ENCODE results near the gene PLXNA1.

PLXNA1 gene

DNA sequence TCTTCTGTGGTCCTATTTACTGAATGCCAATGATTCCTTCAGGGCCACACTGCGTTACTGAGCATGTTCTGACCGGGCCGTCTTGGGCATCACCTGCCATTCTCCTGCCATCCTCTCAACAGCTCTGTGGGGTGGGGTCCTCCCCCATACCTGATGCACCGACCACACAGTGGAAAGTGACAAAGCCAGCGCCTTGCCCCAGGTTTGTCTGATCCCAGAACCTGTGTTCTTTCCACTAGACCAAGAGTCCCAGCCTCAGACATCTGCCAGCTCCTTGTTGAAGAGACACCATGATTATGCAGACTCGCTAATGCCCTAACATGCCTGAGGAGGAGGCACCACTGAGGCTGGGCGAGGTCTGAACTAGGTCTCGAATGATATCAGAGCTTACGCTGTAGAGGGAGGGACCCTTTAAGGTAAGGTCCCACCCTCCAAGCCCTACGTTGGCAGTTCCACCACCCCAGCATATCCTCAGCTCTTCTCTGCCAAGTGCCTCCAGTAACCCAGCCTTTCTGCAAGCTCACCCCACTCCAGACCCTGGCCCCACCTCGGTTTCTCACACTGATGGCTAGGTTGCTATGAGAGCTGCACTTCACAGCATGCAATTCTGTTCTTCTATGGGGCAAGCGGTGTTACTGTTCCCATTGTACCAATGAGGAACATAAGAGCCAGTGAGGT lies 29.8 kb upstream of the PLXNA1 start:
- DNase-seq (ENCODE audit: low spot score), result no peak

DNA sequence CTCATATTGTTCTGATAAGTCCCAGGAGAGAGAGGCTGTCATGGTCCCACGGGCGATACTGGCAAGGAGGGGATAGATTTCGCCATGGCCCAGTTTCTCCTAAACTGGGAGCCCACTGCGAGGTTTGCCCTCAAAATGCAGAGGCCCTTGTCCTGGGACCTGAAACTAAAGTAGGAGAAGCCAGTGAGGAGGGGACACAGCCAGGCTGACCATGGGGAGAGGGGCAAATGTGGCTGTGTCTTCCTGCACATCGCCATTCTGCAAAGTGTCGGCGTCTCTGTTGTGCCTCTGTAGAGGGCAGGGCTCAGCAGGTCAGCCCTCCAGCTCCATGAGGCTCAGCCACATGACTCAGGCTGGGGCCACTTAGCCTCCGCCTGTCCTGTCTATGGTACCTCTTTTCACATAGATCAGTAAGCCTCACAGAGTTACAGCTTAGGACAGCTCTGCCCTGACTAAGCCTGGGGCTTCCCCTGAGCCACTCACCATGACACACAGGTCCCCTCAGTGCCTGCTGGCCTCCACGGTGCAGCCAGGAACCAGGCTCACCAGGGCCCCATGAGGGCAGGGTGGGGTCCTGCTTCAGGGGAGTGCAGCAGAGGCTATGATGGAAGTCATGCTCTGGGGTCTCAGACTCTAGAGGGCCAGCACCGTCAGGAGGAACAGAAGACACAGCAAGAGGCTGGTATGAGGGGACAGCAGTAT lies 28.6 kb upstream of the PLXNA1 start:
- DNase-seq (ENCODE audit: low spot score), result no peak

DNA sequence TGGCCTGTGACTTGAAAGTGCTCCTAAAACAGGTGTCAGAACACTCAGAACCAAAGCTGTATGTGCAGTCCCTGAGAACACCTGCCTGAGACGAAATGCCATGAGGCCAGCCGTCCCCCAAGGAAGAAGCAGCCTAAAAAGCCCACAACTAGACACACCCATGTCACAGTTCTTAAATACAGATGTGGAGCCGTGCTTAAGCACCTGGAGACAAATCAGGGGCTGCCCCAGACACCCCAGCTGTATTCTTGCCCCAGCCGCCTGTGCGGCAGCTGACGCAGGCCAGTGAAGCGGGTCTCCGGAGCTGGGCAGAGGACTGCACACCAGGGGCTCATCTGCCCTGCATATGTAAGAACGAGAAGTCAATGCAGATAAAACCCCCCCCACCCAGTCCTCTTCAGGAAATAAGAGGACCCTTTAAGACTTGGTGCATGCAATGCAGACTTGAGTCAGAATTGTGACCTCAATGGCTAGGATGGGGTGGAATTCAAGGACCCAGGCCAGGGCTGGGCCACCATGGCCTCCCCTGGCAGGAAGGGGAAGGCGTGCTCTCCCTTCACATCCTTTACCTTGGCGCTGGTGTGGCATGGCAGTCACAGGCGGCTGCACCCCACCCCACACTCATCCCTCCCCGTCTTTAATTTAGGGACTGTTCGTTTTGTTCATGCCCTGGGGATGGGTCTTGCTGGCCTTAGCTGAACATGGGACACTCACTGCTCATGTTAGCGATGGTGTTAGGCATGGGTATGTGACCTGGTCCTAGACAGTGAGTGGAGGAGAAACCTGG lies 27.7 kb upstream of the PLXNA1 start:
- no peak for DNase-seq (ENCODE audit: low spot score)

DNA sequence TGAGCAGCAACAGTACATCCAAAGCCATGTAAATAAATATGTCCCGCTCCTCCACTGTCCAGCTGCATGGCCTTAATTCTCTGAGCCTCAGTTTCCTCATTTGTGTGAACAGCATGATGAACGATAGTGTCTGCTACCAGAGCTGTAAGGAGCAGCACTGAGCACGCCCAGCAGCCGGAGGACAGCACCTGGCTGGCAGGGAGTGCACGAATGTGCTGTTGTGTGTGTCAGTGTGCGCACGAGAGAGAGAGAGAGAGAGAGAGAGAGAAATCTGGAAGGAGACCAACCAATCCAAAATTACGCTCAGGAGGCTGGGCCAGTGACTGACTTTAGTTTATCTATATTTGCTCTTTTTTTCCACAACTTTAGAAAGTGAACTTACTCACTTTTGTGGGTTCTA lies 26.6 kb upstream of the PLXNA1 start:
- no peak for DNase-seq (ENCODE audit: low spot score)

DNA sequence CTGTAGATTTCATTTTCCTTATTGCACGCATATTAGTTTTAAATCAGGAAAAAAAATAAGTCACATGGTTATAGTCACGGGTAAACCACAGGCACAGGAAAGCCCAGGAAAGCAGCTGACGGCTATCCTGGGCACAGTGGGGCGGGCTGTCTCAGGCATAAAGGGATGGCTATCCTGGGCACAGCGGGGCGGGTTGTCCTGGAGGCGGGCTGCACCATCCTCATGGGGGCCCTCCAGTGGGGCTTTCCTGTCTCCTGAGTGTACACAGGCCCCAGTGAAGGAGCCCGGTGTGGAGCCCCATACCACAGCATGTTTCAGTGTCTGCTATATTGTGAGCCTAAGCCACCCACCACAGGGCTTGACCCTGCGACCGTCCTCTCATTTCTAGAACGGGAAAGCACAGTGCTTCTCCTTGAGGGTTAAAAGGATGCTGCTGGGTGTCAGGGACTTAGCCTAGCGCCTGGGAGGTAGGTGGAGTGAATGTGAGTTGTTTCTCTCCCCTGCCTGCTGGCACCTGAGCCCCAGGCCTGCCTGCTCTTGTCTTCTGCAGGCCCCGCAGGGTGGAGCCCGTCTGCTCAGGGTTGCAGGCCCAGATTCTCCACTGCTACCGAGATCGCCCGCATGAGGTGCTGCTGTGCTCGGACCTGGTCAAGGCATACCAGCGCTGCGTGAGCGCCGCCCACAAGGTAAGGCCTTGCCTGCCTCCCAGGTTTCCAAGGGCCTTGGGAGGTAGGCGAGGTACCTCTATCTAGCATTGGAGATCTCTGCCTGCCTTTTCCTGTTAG lies 25.9 kb upstream of the PLXNA1 start:
- no peak for DNase-seq (ENCODE audit: low spot score)

DNA sequence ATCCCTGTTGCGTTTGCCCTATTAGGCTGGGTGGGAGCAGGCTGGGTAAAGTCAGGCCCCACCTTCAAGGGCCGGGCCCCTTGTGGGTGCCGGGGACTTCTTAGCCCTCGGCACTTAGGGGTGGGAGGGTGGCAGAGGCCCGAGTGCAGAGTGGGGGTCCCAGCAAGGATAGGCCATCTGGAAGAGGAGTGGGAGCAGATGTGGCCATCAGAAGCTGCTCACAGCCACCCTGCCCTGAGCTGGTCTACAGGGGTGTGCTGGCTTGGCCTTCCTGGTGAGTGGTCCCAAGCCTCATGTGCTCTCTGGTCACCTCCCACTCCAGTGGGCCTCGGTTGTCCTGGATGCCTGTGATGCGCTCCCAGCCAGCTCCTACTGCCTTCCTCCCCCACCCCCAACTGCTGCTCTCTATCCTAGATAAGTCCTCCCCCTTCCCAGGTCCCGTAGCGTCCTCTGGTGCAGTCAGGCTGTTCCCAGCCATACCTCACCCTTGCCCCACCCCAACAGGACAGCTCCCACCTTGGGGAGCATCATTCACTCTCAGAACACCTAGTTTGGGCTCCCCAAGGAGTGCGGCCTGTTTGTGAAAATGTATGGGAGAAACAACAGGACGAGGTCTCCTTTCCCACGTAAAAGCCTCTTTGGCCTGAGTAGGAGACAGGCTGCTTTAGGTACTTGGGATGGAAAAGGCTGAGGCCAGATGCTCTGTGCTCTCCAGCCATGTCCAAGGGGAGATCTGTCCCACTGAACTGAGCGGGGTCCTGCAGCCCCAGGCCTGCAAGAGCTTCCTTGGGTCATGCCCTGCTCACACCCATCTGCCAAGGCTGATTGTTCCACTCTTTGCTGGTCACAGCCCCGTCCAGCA lies 24.9 kb upstream of the PLXNA1 start:
- no peak for DNase-seq (ENCODE audit: low spot score)

DNA sequence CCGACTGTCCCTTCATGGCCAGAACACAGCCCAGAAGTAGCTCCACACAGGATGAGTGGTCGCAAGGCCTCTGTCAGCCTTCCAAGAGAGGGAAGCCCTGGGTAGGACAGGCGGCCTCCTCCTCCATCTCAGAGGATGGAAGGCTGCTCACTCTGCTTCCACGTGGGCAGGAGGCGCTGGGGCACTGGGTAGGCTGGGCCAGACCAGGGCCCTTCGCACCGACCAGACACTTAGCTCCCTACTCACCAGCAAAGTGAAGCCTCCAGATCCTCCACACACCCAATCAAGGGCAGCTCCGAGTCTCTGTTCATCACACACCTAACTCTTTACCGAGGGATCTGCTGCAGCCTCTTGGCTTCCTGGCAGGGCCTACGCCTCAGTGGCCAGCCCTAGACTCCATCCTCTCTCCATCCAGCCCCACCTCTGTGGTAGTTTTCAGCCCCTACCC lies 24.3 kb upstream of the PLXNA1 start:
- no peak for DNase-seq (ENCODE audit: low spot score)

DNA sequence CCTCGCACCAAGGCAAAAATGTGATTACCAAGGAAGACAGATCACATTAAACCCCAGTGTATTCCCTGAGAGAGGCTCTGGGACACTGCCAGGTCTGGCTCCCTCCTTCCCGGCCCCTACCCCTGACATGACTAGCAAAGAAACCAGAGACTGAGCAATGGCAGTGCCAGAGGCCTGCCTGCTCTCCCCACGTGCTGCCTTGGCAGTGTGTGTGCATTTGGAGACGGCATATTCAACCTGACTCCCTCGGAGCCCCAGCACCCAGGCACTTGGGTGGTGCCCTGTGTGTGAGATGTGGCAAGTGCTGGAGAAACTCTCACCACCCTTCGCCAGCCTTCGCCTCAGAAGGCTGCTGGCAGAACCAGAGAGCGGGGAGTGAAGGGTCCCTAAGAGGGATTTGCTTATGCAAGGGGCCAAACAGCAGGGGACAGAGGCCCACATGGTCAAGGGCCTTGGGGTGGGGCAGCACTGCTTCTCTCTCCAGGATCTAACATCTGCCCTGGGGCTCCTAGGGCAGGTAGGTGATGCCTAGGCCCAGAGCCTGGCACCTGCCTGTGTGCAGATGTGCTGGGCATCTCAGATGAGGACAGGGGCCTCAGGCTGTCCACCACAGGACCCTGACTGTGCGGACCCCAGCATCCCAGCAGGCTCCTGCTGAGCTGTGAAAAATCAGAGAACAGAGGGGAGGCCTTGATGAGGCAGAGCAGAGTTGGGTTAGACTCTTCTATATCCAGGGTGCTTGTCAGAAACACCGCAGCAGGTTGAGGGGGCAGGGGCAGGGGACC lies 23.6 kb upstream of the PLXNA1 start:
- DNase-seq (ENCODE audit: low spot score), result no peak

DNA sequence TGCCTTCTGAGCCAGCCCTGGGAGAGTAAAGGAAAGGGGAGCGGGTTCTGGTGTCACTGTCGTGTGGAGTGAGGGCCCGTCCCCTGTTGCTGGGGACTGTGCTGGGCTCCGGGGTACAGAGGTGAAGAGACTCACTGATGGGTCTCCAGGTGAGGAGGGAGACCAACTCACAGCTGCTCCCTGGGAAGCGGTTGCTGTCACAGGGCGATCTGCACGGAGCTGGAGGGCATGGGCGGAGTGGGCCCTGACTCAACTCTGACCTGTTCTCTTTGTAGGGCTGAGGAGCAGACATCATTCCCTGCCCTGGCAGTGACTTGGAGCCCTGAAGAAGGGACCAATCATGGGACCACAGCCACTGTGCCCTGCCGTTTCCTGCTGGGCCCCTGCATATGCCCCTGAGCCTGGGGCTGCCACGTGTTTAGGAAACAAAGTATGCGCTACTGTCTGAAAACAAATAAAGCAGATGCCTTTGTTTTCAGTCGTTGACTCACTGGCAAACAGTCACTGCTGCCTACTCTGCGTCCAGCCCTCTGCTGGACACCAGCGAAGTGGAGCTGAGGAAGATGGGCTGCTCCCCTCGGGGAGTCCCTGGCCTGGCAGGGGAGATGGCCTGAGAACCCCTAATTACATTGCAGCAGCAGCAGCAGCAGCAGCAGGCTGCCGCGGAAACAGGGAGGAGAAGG lies 22.9 kb upstream of the PLXNA1 start:
- DNase-seq (ENCODE audit: low spot score), result no peak

DNA sequence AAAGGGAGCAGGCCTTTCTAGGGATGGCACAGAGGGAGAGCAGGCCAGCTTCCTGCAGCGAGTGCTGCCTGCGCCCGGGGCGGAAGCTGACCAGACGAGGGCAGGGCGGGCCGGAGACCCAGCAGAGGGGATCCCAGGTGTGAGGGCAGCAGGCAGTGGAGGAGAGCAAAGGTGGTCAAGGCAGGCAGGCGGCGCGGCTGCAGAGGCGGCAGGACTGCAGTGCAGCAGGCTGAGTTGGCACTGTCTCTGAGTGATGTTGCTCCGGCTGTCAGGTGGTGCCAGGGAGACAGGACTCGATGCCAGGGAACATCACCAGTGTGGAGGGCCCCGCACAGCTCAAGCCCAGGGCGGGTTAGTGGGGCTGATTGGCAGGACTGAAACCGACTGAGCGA lies 22.3 kb upstream of the PLXNA1 start:
- DNase-seq (ENCODE audit: low spot score), result no peak

DNA sequence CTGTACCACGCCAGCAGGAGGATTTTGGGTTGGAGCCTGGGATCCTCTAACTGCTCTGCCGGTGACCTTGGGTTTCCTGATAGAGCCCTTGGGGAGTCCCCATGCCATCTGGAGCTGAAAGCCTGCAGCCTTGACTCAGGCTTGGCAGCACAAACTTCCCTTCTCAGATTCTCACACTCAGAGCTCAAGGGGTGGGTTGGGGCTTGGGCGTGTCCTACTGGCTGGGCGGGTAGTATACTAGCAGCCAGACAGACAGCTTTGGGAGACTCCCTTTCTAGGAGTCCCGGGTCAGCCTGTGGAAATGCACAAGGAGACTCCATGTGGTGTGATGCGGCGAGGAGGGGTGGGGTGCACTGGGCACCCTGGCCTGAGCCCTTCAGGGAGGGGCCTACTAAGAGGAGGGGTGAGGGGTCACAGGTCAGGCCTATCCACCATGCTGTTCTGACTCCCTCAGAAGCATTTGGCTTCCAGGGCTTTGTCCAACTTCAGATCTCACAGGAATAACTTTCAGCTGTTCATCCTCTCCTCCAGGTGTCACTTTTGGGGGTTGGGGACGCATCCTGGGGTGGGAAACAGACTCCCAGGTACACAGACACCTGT lies 21.6 kb upstream of the PLXNA1 start:
- no peak for DNase-seq (ENCODE audit: low spot score)

DNA sequence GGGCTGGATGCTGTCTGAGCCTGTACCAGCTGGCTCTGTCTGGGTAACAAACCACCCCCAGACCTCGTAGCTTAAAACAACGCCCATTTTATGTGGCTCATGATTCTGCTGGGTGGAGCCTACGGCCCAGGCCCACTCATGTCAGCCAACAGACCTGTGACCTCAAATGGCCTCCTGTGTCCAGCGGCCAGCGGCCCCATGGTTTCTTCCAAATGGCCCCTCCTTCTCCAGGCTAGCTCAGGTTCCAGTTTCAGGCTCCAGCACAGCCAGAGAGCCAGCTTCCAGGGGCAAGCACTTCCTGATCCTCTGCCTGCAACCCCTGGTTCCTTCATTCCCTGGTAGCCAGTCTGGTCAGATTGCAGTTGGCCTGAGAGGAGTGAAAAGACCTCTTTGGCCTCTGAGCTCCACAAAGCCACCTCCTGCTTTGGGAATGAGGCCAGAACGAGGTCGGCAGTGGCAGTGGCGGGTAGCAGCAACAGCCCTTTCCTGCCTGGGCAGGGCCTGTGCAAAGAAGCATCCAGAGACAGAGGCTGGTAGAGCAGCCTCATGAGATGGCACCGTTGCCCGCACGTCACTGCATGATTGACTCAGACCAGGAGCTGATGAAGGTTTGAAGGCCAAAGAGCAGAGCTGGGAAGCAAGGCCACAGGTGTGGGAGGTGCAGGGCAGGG lies 21.0 kb upstream of the PLXNA1 start:
- DNase-seq (ENCODE audit: low spot score), result no peak

GRCh38 chr3:126962756-126963155 lies 20.2 kb upstream of the PLXNA1 start:
- no peak for DNase-seq (ENCODE audit: low spot score)

DNA sequence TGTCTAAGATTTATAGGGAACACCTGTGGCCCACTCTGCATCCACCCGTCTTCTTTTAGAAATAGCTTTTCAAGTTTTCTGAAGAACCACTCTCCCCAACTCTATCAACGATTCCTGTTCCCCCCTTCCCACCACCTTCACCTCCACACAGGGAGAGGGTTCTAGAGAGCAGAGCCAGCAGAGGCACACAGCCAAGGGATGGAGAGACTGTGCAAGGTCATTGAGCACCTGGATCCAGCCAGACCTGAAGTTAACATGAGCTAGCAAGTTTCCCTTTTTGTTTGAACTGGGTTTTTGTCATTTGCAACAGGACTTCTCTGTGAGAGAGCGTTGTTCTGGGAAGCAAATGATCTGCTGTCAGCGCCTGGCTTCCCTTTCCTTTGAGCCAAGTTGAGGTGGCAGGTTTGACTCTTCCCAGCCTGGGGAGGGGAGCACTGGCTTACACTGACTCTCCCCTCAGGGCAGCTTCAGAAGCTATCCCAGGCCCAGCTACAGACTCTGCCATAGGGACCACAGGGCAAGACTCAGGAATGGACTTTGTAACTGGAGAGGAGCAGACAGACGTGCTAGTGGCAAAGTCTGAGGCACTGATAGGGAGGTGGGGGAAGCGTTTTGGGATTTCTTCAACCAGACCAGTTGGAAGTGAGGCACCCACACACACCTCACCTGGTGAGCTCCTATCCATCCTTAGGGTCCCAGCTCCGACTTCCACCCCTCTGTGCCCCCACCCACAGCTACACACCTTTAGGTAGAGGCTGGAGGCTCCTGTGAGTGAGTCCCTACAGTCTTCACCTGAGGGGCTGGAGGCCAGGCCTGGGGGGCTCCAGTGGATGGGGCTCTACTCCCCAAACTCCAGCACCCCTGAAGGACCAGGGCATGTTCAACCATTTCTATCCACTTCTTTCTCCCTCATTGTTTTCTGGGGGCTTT lies 19.4 kb upstream of the PLXNA1 start:
- DNase-seq (ENCODE audit: low spot score), result no peak

- DNase-seq (ENCODE audit: low spot score), result no peak
Measured at GRCh38 chr3:126964261-126964660, 18.7 kb upstream of the PLXNA1 start.

GRCh38 chr3:126964950-126965349 lies 18.0 kb upstream of the PLXNA1 start:
- DNase-seq (ENCODE audit: low spot score), result no peak

GRCh38 chr3:126965526-126966080 lies 17.3 kb upstream of the PLXNA1 start:
- no peak for DNase-seq (ENCODE audit: low spot score)

Measured in CD4-positive, alpha-beta T cell treated with Interleukin-2 at 100 ng/mL for 4 hours (primary cell).